ENCODE measurements around the gene TBL1Y.

Gene TBL1Y

DNA sequence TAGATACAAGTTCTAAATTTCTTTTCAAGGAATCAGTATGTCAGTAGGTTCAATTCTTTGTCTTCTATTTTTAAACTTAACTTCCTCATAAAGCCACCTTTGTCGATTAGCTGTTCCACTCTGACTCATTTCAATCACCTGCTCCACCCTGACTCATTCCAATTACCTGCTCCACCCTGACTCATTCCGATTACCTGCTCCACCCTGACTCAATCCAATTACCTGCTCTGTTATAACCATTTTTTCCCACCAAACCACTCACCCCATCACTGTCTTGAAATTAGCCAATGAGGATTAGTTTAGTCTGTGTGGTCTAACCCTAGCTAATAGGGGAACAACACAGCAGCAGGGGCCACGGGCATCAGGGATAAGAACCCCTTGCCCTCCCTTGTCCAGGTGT, 199.6 kb downstream of the TBL1Y start:
- Histone ChIP-seq H3K36me3 (ENCODE audit: control insufficient read depth in 5 of 5, insufficient read depth in 5 of 5, low read length in 5 of 5) (no peaks in the 10 kb centered on the region), H3K9me3 (ENCODE audit: control insufficient read depth in 5 of 5, low read length in 5 of 5) (no peaks in the 10 kb centered on the region), H3K4me3 (ENCODE audit: low read depth in 1 of 5, low read length in 5 of 5) (no peak overlapping the region), H3K27me3 (ENCODE audit: control insufficient read depth in 5 of 5, insufficient read depth in 4 of 5, low read length in 5 of 5) (no peaks in the 10 kb centered on the region), H3K27ac (ENCODE audit: low read depth, low read length) (no peak overlapping the region), H3K4me1 (ENCODE audit: control insufficient read depth in 5 of 5, insufficient read depth in 5 of 5, low read length in 5 of 5) (no peaks in the 10 kb centered on the region), H3K9ac (ENCODE audit: low read length in 5 of 5) (no peak overlapping the region)

DNA sequence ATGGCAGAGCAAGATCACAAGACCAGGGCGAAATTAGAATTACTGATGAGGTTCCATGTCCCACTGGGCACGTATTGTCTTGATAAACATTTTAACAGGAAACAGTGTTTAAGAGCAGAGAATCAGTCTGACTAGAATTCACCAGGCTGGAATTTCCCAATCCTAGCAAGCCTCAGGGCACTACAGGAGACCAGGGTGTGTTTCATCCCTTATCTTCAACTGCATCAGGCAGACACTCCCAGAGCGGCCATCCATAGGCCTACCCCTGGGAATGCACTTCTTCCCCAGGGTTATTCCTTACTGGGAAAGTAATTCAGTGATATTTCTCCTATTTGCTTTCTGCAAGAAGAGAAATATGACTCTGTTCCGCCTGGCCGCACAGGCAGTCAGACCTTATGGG, 205.4 kb downstream of the TBL1Y start:
- H3K27ac ChIP-seq (ENCODE audit: low read depth, low read length) = no peak overlapping the region
- no peaks in the 10 kb centered on the region for H3K36me3 ChIP-seq (ENCODE audit: control insufficient read depth in 5 of 5, insufficient read depth in 5 of 5, low read length in 5 of 5)
- H3K9ac ChIP-seq (ENCODE audit: low read length in 5 of 5) = no peak overlapping the region

DNA sequence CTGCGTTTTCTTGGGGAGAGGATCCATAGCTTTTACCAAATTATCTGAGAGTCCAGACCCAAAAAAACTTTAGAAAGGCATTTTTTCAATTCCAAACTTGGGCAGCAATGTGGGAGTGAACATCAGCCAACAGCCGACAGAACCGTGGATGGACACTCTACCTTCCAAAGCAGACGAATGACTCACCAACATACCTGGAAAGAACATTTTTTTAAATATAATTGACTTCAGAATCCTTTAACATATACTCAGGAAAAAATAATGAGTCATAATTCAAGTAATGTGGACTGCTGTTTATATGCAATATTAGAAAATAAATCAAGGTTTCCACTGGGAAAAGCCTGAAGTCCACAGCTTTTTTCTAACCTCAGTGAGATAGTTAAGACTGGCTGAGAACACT, 211.7 kb downstream of the TBL1Y start:
- H3K27ac ChIP-seq (ENCODE audit: low read depth, low read length) = no peak overlapping the region
- no peaks in the 10 kb centered on the region for H3K4me1 ChIP-seq (ENCODE audit: control insufficient read depth in 5 of 5, insufficient read depth in 5 of 5, low read length in 5 of 5)
- H3K9ac ChIP-seq (ENCODE audit: low read length in 5 of 5) = no peak overlapping the region
- no peaks in the 10 kb centered on the region for H3K27me3 ChIP-seq (ENCODE audit: control insufficient read depth in 5 of 5, insufficient read depth in 4 of 5, low read length in 5 of 5)
- no peak overlapping the region for H3K4me3 ChIP-seq (ENCODE audit: low read depth in 1 of 5, low read length in 5 of 5)
- H3K36me3 ChIP-seq (ENCODE audit: control insufficient read depth in 5 of 5, insufficient read depth in 5 of 5, low read length in 5 of 5) = no peaks in the 10 kb centered on the region
- no peaks in the 10 kb centered on the region for H3K9me3 ChIP-seq (ENCODE audit: control insufficient read depth in 5 of 5, low read length in 5 of 5)

More for the DNA sequence above, 205.4 kb downstream of the TBL1Y start:
- Histone ChIP-seq H3K4me1 (ENCODE audit: control insufficient read depth in 5 of 5, insufficient read depth in 5 of 5, low read length in 5 of 5) (no peaks in the 10 kb centered on the region), H3K9me3 (ENCODE audit: control insufficient read depth in 5 of 5, low read length in 5 of 5) (no peaks in the 10 kb centered on the region), H3K4me3 (ENCODE audit: low read depth in 1 of 5, low read length in 5 of 5) (no peak overlapping the region), H3K27me3 (ENCODE audit: control insufficient read depth in 5 of 5, insufficient read depth in 4 of 5, low read length in 5 of 5) (no peaks in the 10 kb centered on the region)

DNA sequence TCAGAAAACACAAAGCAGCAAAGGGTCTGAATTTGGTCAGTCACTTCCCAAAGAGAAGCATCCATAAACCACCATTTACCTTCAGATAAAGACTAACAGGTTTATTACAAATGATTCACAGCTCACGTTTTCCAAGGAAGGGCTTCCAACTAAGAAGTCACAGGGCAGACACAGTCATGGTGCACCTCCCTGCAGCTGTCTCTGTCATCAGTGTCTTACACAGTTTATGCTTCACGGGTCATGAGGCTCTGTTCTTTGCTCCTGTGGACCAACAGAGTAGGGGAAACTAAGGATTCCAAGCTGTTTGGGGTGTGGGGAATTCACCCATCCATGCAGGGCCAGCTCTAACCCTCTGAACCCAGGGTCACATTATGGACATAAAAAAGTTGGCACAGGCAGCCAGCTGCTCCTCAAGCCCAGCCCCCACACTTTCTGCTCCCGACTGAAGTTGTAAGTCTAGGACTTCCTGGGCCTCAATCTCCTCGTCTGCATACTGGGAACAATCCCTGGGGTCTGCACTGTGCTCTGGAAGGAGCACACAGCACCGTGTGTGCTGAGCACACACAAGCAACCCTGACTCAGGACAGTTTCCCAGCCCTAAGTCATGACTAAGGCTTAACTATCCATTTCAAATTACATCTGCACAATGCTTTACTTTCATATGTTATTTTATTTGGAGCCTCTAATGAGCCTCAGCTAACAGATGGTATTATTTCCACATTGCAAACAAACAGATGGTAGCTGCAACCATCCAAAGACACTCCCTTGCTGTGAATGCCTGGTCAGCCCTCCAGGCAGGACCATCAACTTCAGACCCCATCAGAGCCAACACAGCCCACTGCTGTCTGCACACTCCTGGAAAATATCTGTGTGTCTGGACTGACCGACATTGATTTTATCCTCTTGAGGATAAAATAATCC, 214.9 kb downstream of the TBL1Y start:
- H3K36me3 ChIP-seq (ENCODE audit: control insufficient read depth in 5 of 5, insufficient read depth in 5 of 5, low read length in 5 of 5) = no peaks in the 10 kb centered on the region
- no peak overlapping the region for H3K27ac ChIP-seq (ENCODE audit: low read depth, low read length)
- H3K9me3 ChIP-seq (ENCODE audit: control insufficient read depth in 5 of 5, low read length in 5 of 5) = no peaks in the 10 kb centered on the region
- no peaks in the 10 kb centered on the region for H3K27me3 ChIP-seq (ENCODE audit: control insufficient read depth in 5 of 5, insufficient read depth in 4 of 5, low read length in 5 of 5)
- H3K4me3 ChIP-seq (ENCODE audit: low read depth in 1 of 5, low read length in 5 of 5) = no peak overlapping the region
- no peak overlapping the region for H3K9ac ChIP-seq (ENCODE audit: low read length in 5 of 5)
- no peaks in the 10 kb centered on the region for H3K4me1 ChIP-seq (ENCODE audit: control insufficient read depth in 5 of 5, insufficient read depth in 5 of 5, low read length in 5 of 5)

DNA sequence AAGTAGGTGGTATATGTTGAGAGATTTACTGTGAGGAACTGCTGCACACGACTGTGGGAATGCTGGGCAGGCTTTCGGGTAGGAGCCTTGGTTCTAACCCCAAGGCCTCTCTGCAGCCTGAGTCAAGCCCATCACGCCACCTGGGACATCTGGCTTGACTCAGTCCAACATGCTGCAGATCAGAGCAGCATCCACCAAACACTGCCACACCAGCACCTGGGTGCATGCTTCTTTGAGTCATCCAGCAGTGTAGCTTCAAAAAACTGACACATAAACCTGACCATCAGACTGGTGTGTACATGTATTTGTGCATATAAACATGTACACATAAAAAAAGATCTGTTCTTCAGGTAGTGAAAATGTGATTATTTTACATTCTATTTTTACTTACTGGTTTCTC, 217.7 kb downstream of the TBL1Y start:
- Histone ChIP-seq H3K4me3 (ENCODE audit: low read depth in 1 of 5, low read length in 5 of 5) (no peak overlapping the region), H3K9me3 (ENCODE audit: control insufficient read depth in 5 of 5, low read length in 5 of 5) (no peaks in the 10 kb centered on the region), H3K9ac (ENCODE audit: low read length in 5 of 5) (no peak overlapping the region), H3K27me3 (ENCODE audit: control insufficient read depth in 5 of 5, insufficient read depth in 4 of 5, low read length in 5 of 5) (no peaks in the 10 kb centered on the region), H3K36me3 (ENCODE audit: control insufficient read depth in 5 of 5, insufficient read depth in 5 of 5, low read length in 5 of 5) (no peaks in the 10 kb centered on the region), H3K4me1 (ENCODE audit: control insufficient read depth in 5 of 5, insufficient read depth in 5 of 5, low read length in 5 of 5) (no peaks in the 10 kb centered on the region), H3K27ac (ENCODE audit: low read depth, low read length) (no peak overlapping the region)

Measured in subcutaneous abdominal adipose tissue (tissue), 5 donors.